Testis (tissue), 2 donors: ENCODE results near the gene CYP3A5.

Experiments
- POLR2A ChIP-seq: fragments of 450-650 bp; IDR thresholded peaks from one replicate; pipeline ENCODE4 v1.6.1; 2017; ENCODE audit warnings: antibody characterized with exemption, mild to moderate bottlenecking, moderate library complexity
- TF ChIP-seq, protein P1 (sequence below), 3 experiments: fragments of 450-650 bp in 2 of 3; fragments of 200-600 bp in 1 of 3; sonication (generic) in 1 of 3; IDR thresholded peaks; one replicate each; pipeline ENCODE4 v1.5.1; 2016 to 2019; ENCODE audit warnings: antibody characterized with exemption in 3 of 3, mild to moderate bottlenecking in 2 of 3, moderate library complexity in 1 of 3

DNA sequence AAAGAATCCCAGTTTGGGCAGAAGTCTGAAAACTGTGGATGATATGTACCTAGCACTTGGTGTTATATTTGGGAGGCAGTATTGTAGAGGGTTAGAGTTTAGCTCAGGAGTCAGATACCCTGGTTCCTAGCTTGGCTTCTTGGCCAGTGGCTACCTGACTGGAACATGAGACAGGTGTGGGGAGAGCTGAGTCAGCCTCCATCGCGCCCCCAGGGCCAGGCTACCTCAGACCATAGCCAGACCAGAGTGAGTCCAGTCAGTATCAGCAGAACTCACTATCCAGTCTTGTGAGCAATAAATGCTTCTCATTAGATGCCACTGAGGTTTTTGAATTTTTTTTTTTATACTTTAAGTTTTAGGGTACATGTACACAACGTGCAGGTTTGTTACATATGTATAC lies 26.0 kb downstream of the CYP3A5 start:
- TF ChIP-seq, protein P1, sequence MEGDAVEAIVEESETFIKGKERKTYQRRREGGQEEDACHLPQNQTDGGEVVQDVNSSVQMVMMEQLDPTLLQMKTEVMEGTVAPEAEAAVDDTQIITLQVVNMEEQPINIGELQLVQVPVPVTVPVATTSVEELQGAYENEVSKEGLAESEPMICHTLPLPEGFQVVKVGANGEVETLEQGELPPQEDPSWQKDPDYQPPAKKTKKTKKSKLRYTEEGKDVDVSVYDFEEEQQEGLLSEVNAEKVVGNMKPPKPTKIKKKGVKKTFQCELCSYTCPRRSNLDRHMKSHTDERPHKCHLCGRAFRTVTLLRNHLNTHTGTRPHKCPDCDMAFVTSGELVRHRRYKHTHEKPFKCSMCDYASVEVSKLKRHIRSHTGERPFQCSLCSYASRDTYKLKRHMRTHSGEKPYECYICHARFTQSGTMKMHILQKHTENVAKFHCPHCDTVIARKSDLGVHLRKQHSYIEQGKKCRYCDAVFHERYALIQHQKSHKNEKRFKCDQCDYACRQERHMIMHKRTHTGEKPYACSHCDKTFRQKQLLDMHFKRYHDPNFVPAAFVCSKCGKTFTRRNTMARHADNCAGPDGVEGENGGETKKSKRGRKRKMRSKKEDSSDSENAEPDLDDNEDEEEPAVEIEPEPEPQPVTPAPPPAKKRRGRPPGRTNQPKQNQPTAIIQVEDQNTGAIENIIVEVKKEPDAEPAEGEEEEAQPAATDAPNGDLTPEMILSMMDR (IDR thresholded peaks at IDR 0.05), result no peak
- no peak for TF ChIP-seq POLR2A
